SH-SY5Y (cell line): ENCODE measurements around the gene RELN.

Source experiments
- GATA2 ChIP-seq: IDR thresholded peaks from 2 replicates; pipeline ENCODE4 v1.6.1; 2011; ENCODE audit warnings: mild to moderate bottlenecking, low read depth, low read length
- GATA3 ChIP-seq: IDR thresholded peaks from 2 replicates; pipeline ENCODE4 v1.6.1; 2011; ENCODE audit warnings: low read depth, mild to moderate bottlenecking, low read length, moderate library complexity

DNA sequence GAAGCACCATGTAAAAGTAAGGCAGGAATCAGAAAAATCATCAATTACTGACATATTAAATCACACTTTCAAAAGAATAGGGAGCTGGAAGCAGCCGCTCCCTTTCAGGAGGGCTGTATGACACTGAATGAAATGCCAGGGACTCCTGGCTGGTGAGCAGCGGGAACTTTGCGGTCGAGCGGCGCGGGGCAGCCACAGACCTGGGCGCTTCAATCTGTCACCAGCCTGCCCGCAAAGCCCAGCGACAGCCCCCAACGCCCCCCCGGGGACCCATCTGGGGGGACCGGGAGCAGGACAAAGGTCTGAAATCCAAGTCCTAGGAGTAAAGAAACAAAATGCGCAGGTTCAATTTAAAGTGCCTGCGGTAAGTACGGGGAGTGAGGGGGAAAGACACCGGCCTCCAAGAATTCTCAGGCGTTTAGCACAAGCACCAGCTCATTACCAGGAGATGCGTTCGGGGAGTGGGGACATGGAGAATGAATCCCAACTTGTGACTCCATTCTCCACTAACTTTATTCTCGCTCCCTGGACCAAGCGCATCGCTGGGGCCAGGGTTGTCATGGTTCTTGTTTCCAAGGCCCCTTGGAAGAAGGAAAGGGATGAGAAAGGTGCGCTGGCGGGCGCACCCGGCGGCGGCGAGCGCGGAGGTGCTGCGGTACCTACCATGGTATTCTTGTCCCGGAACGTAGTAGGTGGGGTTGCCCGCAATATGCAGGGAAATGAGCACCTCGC lies 824 bp downstream of the RELN start:
- no peak for TF ChIP-seq GATA2
- no peak for TF ChIP-seq GATA3
